NCI-H1105 (cell line): ENCODE results near the gene HS6ST3.
A peak's percentile ranks its signal among the peaks of the same experiment; 100 is the strongest.
"Not testable (repeated sequence)": the region's sequence is repeated elsewhere in the genome, so short reads cannot be mapped to it uniquely, and the experiment has no call there.

ENCODE experiments used
- DNase-seq: peaks from one replicate; lab custom pipeline; 2025; lab: John Stamatoyannopoulos, UW

The HS6ST3 gene

GRCh38 chr13:96091164-96092117 lies 1.5 kb downstream of the HS6ST3 start:
- peak; percentile 22 for DNase-seq

DNA sequence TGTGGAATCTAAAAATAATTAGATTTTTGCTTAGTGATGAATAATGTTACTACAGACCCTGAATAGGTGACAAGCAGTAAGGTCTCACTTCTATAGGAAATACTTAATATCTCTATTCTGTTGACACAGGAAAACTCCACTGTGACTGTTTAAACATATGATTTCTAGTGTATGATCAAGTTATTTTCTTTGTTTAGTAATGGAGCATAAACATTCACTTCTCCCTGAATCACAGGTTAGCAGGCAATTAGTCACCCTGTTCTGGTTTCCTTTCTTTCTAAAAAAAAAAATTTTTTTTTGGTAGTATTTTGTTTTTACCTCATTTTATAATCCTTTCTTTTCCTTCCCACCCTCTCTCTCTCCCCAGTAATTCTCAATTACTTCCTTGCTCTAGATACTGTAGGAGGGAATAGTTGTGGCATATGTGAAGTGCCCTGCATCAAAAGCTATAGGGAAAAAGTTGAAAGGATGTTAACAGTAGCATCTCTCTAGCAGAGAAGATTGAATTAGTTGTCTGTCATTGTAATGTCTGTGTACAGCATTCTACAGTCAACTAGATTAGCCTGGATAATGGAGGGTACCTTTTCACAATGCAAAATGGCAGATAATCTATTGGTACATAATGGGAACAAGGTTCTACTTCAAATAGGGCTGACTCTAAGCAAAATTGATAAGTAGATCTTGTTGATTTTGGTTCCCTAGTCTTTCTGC lies 3.5 kb downstream of the HS6ST3 start:
- no peak for DNase-seq

- no peak for DNase-seq
These were observed 10.7 kb downstream of the HS6ST3 start for GRCh38 chr13:96100457-96101220.

DNA sequence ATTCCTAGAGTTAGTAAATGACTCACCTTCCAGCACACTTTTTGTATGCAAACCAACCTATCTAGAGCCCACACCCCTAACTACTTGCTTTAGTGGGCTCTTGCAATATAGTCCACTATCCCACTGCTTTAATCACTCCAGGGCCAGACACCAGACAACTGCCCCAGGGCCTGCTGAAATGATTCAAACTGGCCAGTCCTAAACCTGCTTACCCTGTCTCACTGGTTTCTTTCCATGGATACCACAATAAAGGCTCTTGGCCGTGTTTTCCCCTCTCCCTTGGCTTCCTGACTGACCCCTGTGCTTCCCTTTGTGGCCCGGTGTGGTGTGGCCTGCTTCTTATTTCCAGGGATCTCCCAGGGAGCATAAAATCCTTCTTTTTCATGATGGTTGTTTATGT lies 14.6 kb downstream of the HS6ST3 start:
- no peak for DNase-seq

DNA sequence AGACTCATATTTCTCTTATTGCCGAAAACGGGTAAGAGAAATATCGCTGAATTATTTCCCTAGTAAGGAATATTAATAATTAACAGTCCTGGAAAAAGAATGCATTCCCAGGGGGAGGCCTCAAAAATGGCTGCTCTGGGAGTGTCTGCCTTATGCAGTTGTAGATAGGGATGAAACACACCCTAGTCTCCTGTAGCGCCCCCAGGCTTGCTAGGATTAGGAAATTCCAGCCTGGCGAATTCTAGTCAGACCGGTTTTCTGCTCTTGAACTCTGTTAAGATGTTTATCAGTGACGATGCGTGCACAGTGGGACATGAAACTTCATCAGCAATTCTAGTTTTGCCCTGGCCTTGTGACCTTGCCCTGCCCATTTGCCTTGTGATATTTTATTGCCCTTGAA lies 18.2 kb downstream of the HS6ST3 start:
- DNase-seq: not testable (repeated sequence)

GRCh38 chr13:96109125-96109524 lies 19.2 kb downstream of the HS6ST3 start:
- DNase-seq: no peak

DNA sequence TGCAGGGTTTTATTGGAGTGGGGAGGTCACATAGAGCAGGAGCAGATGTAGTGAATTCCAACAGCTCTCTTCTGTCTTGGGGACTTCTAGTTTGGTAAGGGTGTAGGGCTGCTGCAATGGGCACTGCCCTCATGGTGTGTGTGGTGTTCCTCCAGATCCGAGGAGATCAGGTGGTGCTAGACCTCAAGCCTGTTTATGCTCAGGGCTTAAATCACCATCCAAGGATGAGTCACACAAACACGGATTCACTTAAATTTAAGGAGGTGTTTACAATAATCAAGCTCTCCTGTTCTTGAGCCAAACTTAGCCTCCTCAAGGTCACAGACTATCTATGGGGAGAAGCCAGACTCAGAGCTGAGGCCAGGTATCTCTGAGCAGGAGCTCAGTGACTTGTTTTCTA lies 23.0 kb downstream of the HS6ST3 start:
- DNase-seq: no peak

GRCh38 chr13:96115368-96115767 lies 25.5 kb downstream of the HS6ST3 start:
- DNase-seq: not testable (repeated sequence)

DNA sequence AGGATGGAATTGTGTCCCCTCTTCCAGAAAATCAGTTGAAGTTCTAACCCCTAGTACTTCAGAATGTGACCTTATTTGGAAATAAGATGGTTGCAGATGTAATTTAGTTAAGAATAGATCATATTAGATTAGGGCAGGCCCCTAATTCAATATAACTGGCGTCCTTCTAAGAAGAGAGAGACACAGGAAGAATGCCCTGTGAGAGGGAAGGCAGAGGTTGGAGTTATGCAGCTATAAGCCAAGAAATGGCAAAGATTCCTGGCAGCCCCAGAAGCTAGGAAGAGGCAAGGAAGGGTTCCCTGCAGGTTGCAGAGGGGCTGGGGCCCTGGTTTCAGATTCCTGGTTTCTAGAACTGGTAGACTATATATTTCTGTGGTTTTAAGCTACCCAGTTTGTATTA lies 30.0 kb downstream of the HS6ST3 start:
- no peak for DNase-seq

- DNase-seq: no peak
These were observed 41.0 kb downstream of the HS6ST3 start for GRCh38 chr13:96130818-96131340.

DNA sequence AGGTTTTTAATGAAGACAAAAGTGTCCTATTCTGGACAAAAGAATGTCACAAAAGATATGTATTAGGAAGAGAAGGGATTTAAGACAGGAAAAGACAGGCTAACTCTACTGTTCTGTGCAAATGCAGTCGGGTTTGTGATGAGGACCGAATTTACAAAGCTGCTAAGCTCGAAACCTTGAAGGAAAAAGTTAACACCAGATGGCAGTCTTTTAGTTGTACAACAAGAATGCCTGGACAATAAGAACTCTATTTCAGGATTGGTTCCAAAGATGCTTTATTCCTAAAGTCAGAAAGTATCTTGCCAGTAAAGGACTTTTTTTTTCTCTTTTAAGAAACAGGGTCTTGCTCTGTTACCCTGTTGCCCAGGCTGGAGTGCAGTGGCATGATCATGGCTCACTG lies 51.1 kb downstream of the HS6ST3 start:
- no peak for DNase-seq

- DNase-seq: no peak
These were observed 69.8 kb downstream of the HS6ST3 start for GRCh38 chr13:96159725-96160124.

DNA sequence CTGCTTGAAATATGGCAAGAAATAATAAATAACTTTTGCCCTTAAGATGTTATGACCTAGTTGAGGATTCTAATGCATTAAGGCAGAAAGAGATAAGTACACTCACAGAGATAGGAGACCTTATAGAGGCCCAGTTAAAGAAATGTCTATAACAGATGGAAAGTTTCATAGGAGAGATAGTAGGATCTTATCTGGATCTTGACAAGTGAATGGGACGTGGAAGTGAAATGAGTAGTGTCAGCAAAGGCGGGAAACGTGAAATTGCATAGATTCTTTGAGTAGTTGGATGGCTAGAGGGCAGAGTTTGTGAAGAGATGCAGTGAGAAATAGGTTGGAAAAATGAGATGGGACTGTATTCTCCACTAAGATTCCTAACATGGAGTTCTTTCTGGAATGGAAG lies 71.2 kb downstream of the HS6ST3 start:
- DNase-seq: no peak

- DNase-seq: no peak
These were observed 75.9 kb downstream of the HS6ST3 start for GRCh38 chr13:96165840-96166239.

- no peak for DNase-seq
These were observed 82.2 kb downstream of the HS6ST3 start for GRCh38 chr13:96172066-96172465.

DNA sequence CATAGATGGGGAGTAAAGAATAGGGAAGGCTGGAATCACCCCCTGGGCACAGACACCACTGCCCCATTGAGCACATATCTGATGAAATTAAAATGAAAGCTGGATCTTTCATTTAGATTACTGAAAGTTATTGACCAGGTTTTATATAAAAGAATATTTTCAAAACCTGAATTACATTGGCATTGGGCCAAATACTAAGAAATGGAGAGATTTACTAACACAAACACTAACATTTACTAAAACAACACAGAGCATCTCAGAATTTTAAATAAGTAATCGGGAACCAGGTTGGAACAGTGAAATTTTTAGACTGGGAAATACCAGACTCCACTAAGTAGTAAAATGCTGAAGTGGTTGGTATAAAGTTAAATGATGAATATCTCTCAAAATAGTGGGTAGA lies 88.9 kb downstream of the HS6ST3 start:
- no peak for DNase-seq

- no peak for DNase-seq
These were observed 89.4 kb downstream of the HS6ST3 start for GRCh38 chr13:96179309-96179708.

- no peak for DNase-seq
These were observed 92.0 kb downstream of the HS6ST3 start for GRCh38 chr13:96181911-96182310.

DNA sequence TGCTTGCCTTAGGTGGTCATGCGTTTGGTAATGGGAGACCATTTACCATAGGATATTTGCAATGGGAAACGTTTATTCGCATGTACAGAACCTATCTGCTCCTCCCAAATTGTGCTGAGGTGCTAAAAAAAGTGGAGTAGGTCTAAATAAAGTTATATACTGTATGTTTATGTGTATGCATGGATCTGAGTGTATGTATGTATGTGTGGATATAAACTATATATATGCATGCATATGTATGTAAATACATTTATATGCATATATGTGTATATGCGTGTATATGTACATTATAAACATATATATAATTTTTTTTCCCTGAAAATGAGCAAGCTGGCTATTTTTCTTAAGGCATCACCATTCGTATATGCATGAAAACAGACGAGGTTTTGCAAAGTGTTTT lies 95.9 kb downstream of the HS6ST3 start:
- DNase-seq: no peak

GRCh38 chr13:96191367-96191766 lies 101.5 kb downstream of the HS6ST3 start:
- DNase-seq: no peak

- no peak for DNase-seq
These were observed 103.9 kb downstream of the HS6ST3 start for GRCh38 chr13:96193728-96194310.

DNA sequence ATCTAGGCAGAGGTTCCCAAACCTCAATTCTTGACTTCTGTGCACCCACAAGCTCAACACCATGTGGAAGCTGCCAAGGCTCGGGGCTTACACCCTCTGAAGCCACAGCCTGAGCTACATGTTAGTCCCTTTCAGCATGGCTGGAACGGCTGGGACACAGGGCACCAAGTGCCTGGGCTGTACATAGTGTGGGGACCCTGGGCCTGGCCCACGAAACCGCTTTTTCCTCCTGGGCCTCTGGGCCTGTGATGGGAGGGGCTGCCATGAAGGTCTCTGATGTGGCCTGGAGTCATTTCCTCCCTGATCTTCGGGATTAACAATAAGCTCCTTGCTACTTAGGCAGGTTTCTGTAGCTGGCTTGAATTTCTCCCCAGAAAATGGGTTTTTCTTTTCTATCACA lies 108.1 kb downstream of the HS6ST3 start:
- DNase-seq: no peak
